Trophoblast cell (in vitro differentiated cells and primary cell): ENCODE measurements around the gene TXLNB.

Source experiments
- DNase-seq, 2 donors: peaks; one replicate each; pipeline ENCODE4 v3.0.0-alpha.2; 2016
- H2AFZ ChIP-seq: 2 replicates; pipeline ENCODE4 v1.6.1; 2013; ENCODE audit warnings: low read length, moderate library complexity, mild to moderate bottlenecking; ENCODE audit not compliant: insufficient read depth, poor library complexity
- H2AK5ac ChIP-seq: 2 replicates; pipeline ENCODE4 v1.6.1; 2013; ENCODE audit warnings: mild to moderate bottlenecking, low read length
- H2BK120ac ChIP-seq: 2 replicates; pipeline ENCODE4 v1.6.1; 2013; ENCODE audit warnings: low read length, mild to moderate bottlenecking, moderate library complexity; ENCODE audit not compliant: insufficient read depth, poor library complexity
- H2BK12ac ChIP-seq: 2 replicates; pipeline ENCODE4 v1.6.1; 2013; ENCODE audit warnings: mild to moderate bottlenecking, low read length, moderate library complexity
- H2BK5ac ChIP-seq: 2 replicates; pipeline ENCODE4 v1.6.1; 2013; ENCODE audit warnings: low read length, low read depth, moderate library complexity, mild to moderate bottlenecking; ENCODE audit not compliant: poor library complexity
- H3K14ac ChIP-seq: 2 replicates; pipeline ENCODE4 v1.6.1; 2013; ENCODE audit warnings: mild to moderate bottlenecking, low read length
- H3K18ac ChIP-seq: 2 replicates; pipeline ENCODE4 v1.6.1; 2013; ENCODE audit warnings: mild to moderate bottlenecking, low read length
- H3K23ac ChIP-seq: 2 replicates; pipeline ENCODE4 v1.6.1; 2013; ENCODE audit warnings: low read length
- H3K27ac ChIP-seq: 2 replicates; pipeline ENCODE4 v1.5.1; 2013; ENCODE audit warnings: low read depth, mild to moderate bottlenecking, inconsistent platforms, low read length, moderate library complexity
- H3K27me3 ChIP-seq: 2 replicates; pipeline ENCODE4 v1.6.1; 2013; ENCODE audit warnings: inconsistent platforms, mild to moderate bottlenecking, low read length, moderate library complexity; ENCODE audit not compliant: insufficient read depth
- H3K36me3 ChIP-seq, 2 experiments: 1 replicate in 1 of 2; 2 replicates in 1 of 2; pipeline ENCODE4 v1.6.1; 2013; ENCODE audit warnings: low read length in 2 of 2, mild to moderate bottlenecking in 2 of 2, moderate library complexity in 1 of 2; ENCODE audit not compliant: insufficient read depth in 2 of 2, control insufficient read depth in 1 of 2
- H3K4ac ChIP-seq: 2 replicates; pipeline ENCODE4 v1.6.1; 2013; ENCODE audit warnings: low read depth, mild to moderate bottlenecking, low read length, moderate library complexity
- H3K4me1 ChIP-seq, 2 experiments: 1 replicate in 1 of 2; 2 replicates in 1 of 2; pipeline ENCODE4 v1.6.1; 2013; ENCODE audit warnings: low read length in 2 of 2, mild to moderate bottlenecking in 2 of 2, moderate library complexity in 1 of 2; ENCODE audit not compliant: insufficient read depth in 2 of 2, control insufficient read depth in 1 of 2
- H3K4me2 ChIP-seq: 2 replicates; pipeline ENCODE4 v1.6.1; 2013; ENCODE audit warnings: inconsistent platforms, mild to moderate bottlenecking, low read length, moderate library complexity
- H3K4me3 ChIP-seq: 2 replicates; pipeline ENCODE4 v1.5.1; 2013; ENCODE audit warnings: mild to moderate bottlenecking, low read depth, low read length, inconsistent platforms
- H3K79me1 ChIP-seq: one replicate; pipeline ENCODE4 v1.6.1; 2013; ENCODE audit warnings: low read length
- H3K79me2 ChIP-seq: 2 replicates; pipeline ENCODE4 v1.6.1; 2013; ENCODE audit warnings: low read length, mild to moderate bottlenecking; ENCODE audit not compliant: control insufficient read depth, insufficient read depth, poor library complexity
- H3K9ac ChIP-seq: 2 replicates; pipeline ENCODE4 v1.6.1; 2013; ENCODE audit warnings: mild to moderate bottlenecking, low read length
- H3K9me3 ChIP-seq: 2 replicates; pipeline ENCODE4 v1.6.1; 2013; ENCODE audit warnings: low read depth, mild to moderate bottlenecking, control low read depth, inconsistent platforms, low read length; ENCODE audit not compliant: insufficient read depth
- H4K12ac ChIP-seq: 2 replicates; pipeline ENCODE4 v1.6.1; 2013; ENCODE audit warnings: low read depth, mild to moderate bottlenecking, low read length, moderate library complexity
- H4K8ac ChIP-seq: 2 replicates; pipeline ENCODE4 v1.6.1; 2013; ENCODE audit warnings: low read depth, mild to moderate bottlenecking, low read length, moderate library complexity
- H4K91ac ChIP-seq: one replicate; pipeline ENCODE4 v1.6.1; 2013; ENCODE audit warnings: low read depth, mild to moderate bottlenecking, low read length, moderate library complexity
- WGBS: extraction: QIAGEN DNeasy Blood & Tissue Kit; methylation state at CpG from one replicate; pipeline ENCODE4 v1.1.7; 2013; ENCODE audit warnings: missing lambda C conversion rate; ENCODE audit not compliant: insufficient read length, insufficient coverage; ENCODE audit errors: extremely low coverage; 5-methylcytosine and 5-hydroxymethylcytosine counted together

TXLNB gene

DNA sequence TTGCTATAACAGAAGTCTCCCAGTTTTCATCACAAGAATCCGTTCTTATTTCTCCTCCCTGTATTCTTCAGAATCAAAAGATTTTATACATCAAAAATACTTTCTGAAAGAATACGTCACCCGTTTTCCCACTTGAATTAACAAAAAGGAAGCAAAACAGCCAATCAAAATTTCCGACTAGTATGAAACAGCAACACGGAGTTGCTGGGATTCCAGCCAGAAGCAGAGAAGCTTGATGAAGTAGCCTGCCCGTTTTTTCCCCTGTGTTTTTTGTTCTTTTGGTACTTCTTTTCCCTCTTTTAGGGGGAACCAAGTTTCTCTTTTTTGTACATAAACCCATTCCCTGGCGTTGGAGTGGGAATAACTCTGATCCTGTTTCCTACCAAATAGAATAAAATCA, 14.6 kb downstream of the TXLNB start:
- Histone ChIP-seq H3K36me3 (no peaks in the 10 kb centered on the region), H2BK120ac (no peak overlapping the region), H3K9me3 (no peaks in the 10 kb centered on the region), H3K23ac (no peak overlapping the region), H3K4ac (no peak overlapping the region), H3K9ac (no peak overlapping the region), H3K79me2 (no peaks in the 10 kb centered on the region), H3K18ac (no peak overlapping the region), H2AFZ (no peak overlapping the region), H3K27me3 (no peaks in the 10 kb centered on the region), H2AK5ac (no peak overlapping the region), H3K14ac (no peak overlapping the region), H3K4me2 (no peak overlapping the region), H4K12ac (no peak overlapping the region), H3K27ac (no peak overlapping the region), H4K91ac (no peak overlapping the region), H3K4me1 (no peaks in the 10 kb centered on the region), H2BK5ac (no peak overlapping the region), H3K4me3 (no peak overlapping the region), H2BK12ac (no peak overlapping the region), H3K79me1 (no peaks in the 10 kb centered on the region), H4K8ac (no peak overlapping the region)
- WGBS: no CpG with 5 or more reads among the region's 7 CpGs
- no peak for DNase-seq

DNA sequence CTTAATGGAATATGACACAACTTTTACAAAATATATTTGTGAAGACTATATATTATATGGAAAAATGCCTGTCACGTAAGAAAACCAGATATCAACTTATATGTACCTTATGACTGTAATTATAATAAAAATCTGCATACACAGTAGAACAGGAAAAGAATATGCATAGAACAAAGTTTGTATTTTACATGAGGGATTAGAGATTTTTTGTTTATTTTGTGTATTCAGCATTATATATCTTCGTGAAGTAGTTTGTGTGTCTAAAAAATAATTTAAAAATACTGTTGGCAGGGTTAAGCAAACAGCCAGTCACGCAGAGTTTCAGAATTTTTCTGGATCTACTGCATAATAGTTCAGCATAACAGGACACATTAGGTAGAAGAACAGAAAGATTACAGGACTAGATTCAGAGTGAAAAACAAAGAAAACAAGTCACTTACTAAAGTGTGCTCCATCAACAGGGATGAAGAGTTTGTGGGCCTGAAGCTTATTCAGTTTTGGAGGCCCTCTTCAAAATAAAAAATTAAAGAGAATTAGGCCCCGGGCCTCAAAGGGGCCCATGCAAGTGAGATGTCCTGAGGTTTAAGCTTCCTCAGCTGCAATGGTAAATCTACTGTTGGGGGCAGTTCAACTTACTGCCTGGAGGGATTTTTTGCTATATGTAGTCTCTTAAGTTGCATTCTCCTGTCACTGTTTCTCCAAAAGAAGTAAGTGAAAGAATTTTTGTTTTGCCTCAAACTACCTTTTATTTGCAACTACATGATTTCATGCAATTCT, 16.3 kb downstream of the TXLNB start:
- H3K79me1 ChIP-seq: no peaks in the 10 kb centered on the region
- H3K36me3 ChIP-seq: no peaks in the 10 kb centered on the region
- no CpG with 5 or more reads among the region's 4 CpGs for WGBS
- H3K9me3 ChIP-seq: no peaks in the 10 kb centered on the region
- H3K4me2 ChIP-seq: no peak overlapping the region
- H4K12ac ChIP-seq: no peak overlapping the region
- H3K79me2 ChIP-seq: no peaks in the 10 kb centered on the region
- no peak overlapping the region for H3K18ac ChIP-seq
- no peak overlapping the region for H2BK120ac ChIP-seq
- H3K27ac ChIP-seq: no peak overlapping the region
- no peak overlapping the region for H2BK5ac ChIP-seq
- no peak overlapping the region for H3K23ac ChIP-seq
- no peak overlapping the region for H2AK5ac ChIP-seq
- H3K9ac ChIP-seq: no peak overlapping the region
- H3K14ac ChIP-seq: no peak overlapping the region
- H3K27me3 ChIP-seq: no peaks in the 10 kb centered on the region
- H3K4me3 ChIP-seq: no peak overlapping the region
- no peak overlapping the region for H2BK12ac ChIP-seq
- no peak overlapping the region for H4K91ac ChIP-seq
- no peak for DNase-seq
- no peak overlapping the region for H2AFZ ChIP-seq
- H3K4me1 ChIP-seq: no peaks in the 10 kb centered on the region
- H4K8ac ChIP-seq: no peak overlapping the region
- no peak overlapping the region for H3K4ac ChIP-seq

GRCh38 chr6:139271056-139271455, 20.7 kb downstream of the TXLNB start:
- H2BK5ac ChIP-seq: no peak overlapping the region
- no peak overlapping the region for H3K14ac ChIP-seq
- H2AFZ ChIP-seq: no peak overlapping the region
- H3K4me1 ChIP-seq: no peaks in the 10 kb centered on the region
- H2AK5ac ChIP-seq: no peak overlapping the region
- no peak overlapping the region for H2BK120ac ChIP-seq
- H3K4me2 ChIP-seq: no peak overlapping the region
- H3K79me1 ChIP-seq: no peaks in the 10 kb centered on the region
- no peak overlapping the region for H4K8ac ChIP-seq
- no peaks in the 10 kb centered on the region for H3K79me2 ChIP-seq
- H3K27ac ChIP-seq: no peak overlapping the region
- H3K4me3 ChIP-seq: no peak overlapping the region
- no peaks in the 10 kb centered on the region for H3K27me3 ChIP-seq
- H3K36me3 ChIP-seq: no peaks in the 10 kb centered on the region
- H4K91ac ChIP-seq: no peak overlapping the region
- H3K4ac ChIP-seq: no peak overlapping the region
- H3K9me3 ChIP-seq: no peaks in the 10 kb centered on the region
- WGBS: no CpG with 5 or more reads among the region's 6 CpGs
- no peak overlapping the region for H3K23ac ChIP-seq
- peak; percentile 2 to 17 for DNase-seq
- no peak overlapping the region for H2BK12ac ChIP-seq
- H3K9ac ChIP-seq: no peak overlapping the region
- H3K18ac ChIP-seq: no peak overlapping the region
- no peak overlapping the region for H4K12ac ChIP-seq

DNA sequence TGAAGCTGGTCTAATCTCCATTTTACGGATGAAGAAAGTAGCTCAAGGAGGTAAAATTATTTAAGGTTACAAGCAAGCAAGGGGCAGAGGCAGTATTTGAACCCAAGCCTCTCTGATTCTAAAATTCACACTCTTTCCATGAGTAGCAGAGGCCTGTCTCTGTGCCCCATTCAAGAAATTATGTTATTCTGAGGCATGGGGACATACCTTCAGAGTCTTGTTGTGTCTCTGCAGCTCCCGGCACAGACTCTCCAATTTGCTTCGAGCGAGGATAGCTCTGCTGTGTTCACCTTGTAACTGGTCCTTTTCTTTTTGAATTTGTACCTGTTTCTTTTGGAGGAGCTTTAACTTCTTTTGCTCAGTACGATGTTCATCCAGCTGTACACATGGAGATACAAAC, 21.5 kb downstream of the TXLNB start:
- no peaks in the 10 kb centered on the region for H3K79me1 ChIP-seq
- no peak overlapping the region for H2AK5ac ChIP-seq
- H3K36me3 ChIP-seq: no peaks in the 10 kb centered on the region
- no peak overlapping the region for H3K4me2 ChIP-seq
- no peak overlapping the region for H3K14ac ChIP-seq
- H2BK5ac ChIP-seq: no peak overlapping the region
- no peak overlapping the region for H2BK12ac ChIP-seq
- H3K9me3 ChIP-seq: no peaks in the 10 kb centered on the region
- H3K4me3 ChIP-seq: no peak overlapping the region
- H4K8ac ChIP-seq: no peak overlapping the region
- no peak overlapping the region for H3K4ac ChIP-seq
- H3K79me2 ChIP-seq: no peaks in the 10 kb centered on the region
- no peak overlapping the region for H3K27ac ChIP-seq
- H2AFZ ChIP-seq: no peak overlapping the region
- no peak overlapping the region for H4K91ac ChIP-seq
- whole genome bisulfite sequencing: no CpG with 5 or more reads among the region's 5 CpGs
- no peak for DNase-seq
- no peak overlapping the region for H3K18ac ChIP-seq
- H2BK120ac ChIP-seq: no peak overlapping the region
- no peak overlapping the region for H3K23ac ChIP-seq
- H3K27me3 ChIP-seq: no peaks in the 10 kb centered on the region
- no peak overlapping the region for H3K9ac ChIP-seq
- H3K4me1 ChIP-seq: no peaks in the 10 kb centered on the region
- H4K12ac ChIP-seq: no peak overlapping the region
